GM12892 (cell line): ENCODE results near the gene CHTF8.

Experiments
- POLR2A ChIP-seq: IDR thresholded peaks from 2 replicates; pipeline ENCODE4 v1.6.1; 2011; ENCODE audit warnings: low read depth, low read length, control low read depth
- TAF1 ChIP-seq: IDR thresholded peaks from 2 replicates; pipeline ENCODE4 v1.6.1; 2011; ENCODE audit warnings: low read depth, mild to moderate bottlenecking, control low read depth, low read length, borderline replicate concordance

- TF ChIP-seq TAF1 (no peak), POLR2A (no peak)
Measured at GRCh38 chr16:69071036-69071435, 61.4 kb downstream of the CHTF8 start.
